ENCODE measurements around the gene ZCCHC24.

ZCCHC24 gene

DNA sequence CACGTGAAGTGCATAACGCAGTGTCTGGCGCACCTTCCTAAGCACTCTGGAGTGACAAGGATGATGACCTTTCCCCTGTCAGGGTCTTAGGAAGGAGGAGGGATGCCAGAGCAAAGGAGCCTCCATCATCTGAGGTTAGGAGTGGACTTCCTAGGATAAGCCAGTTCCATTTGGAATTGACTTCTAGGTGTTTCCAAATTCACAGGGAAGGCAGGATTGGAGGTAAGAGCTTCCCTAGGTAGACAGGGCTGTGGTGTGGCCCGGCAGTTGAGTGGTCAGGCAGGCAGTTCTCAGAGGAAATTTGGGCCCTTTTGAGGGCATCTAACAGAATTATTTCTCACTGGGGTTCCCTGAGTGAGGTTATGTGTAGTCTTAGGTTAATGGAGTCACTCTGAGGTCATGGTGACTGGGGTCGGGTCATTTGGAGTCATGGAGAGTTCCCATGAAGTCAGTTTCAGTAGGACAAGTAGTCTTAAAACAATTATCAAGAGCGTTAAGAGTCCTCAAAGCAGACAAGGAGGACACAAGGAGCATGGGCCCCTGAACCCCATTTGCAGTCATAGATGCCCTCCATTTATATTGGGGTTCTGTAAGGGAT lies 89.9 kb downstream of the ZCCHC24 start:
- DNase-seq: no peak

GRCh38 chr10:79354615-79355014 lies 90.8 kb downstream of the ZCCHC24 start:
- DNase-seq: no peak

GRCh38 chr10:79354141-79354540 lies 91.3 kb downstream of the ZCCHC24 start:
- no peak for DNase-seq

- no peak for DNase-seq
These were observed 91.7 kb downstream of the ZCCHC24 start for GRCh38 chr10:79353726-79354125.

GRCh38 chr10:79353000-79353406 lies 92.4 kb downstream of the ZCCHC24 start:
- DNase-seq: peak; percentile 43

DNA sequence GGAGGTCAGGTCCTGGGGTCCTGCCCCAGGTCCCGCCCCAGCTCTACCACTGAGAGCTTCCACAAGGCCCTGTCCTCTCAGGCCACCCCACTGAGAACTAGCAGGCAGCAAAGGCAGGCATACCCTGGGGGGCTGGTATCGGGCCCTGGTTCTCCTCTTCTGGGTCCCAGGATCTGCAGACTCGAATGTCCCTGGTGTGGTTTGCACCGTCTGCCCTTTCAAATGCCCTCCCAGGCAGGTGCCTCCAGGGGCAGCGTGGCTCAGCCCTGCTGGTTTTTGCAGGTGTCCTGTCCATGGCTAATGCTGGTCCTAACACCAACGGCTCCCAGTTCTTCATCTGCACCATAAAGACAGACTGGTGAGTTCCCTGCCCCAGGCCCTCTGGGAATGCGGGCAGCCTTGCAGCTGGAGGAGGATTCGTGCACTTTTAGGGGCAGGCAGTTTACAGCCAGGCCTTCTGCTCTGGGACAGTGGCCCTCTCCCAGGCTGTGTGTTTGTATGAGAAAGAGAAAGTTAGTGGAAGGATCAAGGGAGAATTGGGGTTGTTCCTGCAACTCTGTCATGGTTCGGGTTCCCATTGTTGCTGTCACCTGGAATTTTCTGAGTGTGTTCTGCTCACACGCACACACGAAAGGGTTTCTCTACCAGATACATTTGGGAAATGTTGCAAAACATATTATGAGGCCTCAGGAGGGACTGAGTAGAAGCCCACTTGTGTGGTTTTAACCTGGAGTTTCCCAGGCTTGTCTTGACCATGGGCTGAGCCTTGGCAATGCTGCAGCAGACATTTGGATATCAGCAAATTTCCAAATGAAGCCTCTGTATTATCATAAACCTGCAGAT lies 93.2 kb downstream of the ZCCHC24 start:
- DNase-seq: no peak

GRCh38 chr10:79351332-79351731 lies 94.1 kb downstream of the ZCCHC24 start:
- DNase-seq: no peak

DNA sequence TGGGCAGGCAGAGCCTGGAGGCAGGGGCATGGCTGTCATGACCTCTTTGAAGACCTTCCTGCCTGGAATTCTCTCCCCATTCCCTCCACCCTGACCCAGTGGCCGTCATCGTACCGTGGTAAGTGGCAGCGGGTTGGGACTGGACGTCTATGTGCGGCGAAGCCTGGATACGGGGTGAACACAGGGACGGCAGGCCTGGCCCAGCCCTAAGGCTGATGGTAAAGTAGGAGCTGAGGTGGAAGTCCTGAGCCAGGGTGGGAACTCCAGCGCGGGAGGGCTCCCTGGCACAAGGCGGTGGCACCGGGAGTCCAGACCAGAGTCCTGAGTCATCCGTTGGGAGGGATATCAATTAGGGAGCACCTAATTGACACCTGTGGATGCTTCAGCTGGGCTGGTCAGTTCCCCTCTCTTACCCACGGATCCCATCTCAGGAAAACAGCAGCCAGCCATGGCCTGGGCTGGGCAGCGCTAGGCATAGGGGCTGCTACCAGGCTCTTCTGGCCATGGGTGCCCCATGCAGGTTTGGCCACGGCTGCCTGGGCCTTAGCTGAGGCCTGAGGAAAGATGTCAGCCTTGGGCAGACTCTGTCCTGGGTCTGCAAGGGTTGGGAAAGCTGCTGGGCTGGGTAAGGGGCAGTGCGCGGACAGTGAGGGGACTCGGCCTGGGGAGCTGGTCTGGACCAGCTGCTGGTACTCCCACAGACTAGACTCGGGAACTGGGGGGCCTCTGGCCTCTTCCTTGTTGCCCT lies 94.8 kb downstream of the ZCCHC24 start:
- no peak for DNase-seq

GRCh38 chr10:79349766-79350406 lies 95.5 kb downstream of the ZCCHC24 start:
- no peak for DNase-seq

GRCh38 chr10:79349072-79349491 lies 96.3 kb downstream of the ZCCHC24 start:
- DNase-seq: no peak

- DNase-seq: no peak
These were observed 96.8 kb downstream of the ZCCHC24 start for GRCh38 chr10:79348640-79348988.

DNA sequence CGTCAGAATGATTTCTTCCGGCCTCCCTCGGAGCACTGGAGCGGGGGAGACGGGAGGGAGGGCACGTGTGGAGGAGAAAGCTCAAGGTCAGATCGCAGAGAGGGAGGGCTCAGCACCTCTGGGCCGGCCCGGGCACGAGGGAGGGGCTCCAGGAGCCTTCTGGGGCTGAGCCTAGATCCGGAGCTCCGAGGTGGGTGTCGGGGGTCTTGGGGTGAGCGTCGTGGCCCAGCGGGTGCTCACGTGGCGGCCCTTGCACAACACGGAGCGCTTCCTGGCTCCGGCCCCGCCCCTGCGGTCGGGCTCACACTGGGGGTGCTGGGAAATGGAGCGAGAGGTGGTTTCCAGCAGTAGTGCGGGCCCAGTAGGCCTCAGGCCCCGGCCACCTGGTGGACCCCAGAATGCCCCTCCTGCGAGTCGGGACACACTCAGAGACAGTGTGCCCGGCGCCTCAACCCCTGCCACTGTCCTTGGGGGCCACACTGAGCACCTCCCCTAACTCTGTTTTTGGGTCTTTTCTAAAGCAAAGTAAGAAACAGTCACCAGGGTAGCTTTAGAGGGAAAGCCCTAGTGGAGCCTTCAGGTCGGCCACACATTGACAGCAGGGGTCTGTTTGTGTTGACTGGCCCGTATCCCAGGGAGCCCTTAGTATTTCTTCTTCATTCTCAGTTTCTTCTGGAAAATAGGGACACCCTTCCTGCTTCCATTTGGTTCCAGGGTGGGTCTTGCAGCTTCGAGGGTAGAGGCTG lies 97.4 kb downstream of the ZCCHC24 start:
- peak; percentile 84 for DNase-seq

DNA sequence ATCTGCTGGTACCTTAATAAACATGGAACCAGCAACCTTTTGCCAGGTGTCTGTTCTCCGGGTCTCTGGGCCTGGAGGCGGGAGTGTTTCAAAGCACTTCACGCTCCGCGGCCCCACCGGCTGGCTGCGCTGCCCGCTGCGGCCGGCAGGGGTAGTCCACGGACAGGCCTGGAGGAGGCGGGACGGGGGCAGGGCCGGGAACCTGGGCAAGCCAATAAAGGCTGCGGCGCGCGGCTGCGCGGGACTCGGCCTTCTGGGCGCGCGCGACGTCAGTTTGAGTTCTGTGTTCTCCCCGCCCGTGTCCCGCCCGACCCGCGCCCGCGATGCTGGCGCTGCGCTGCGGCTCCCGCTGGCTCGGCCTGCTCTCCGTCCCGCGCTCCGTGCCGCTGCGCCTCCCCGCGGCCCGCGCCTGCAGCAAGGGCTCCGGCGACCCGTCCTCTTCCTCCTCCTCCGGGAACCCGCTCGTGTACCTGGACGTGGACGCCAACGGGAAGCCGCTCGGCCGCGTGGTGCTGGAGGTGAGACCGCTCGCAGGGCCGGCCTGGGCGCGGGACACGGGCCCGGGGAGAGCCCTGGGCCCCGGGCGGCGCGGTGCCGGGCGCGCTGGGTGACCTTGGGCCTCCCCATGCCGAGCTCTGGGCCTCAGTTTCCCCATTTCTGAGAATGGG lies 98.1 kb downstream of the ZCCHC24 start, which contains the start of gene PPIF:
PPIF (plus strand) TSS at position 244 of the 668 bp plus-strand sequence; CDS start at position 324, 80 bp downstream.
- DNase-seq: peak; percentile 92

DNA sequence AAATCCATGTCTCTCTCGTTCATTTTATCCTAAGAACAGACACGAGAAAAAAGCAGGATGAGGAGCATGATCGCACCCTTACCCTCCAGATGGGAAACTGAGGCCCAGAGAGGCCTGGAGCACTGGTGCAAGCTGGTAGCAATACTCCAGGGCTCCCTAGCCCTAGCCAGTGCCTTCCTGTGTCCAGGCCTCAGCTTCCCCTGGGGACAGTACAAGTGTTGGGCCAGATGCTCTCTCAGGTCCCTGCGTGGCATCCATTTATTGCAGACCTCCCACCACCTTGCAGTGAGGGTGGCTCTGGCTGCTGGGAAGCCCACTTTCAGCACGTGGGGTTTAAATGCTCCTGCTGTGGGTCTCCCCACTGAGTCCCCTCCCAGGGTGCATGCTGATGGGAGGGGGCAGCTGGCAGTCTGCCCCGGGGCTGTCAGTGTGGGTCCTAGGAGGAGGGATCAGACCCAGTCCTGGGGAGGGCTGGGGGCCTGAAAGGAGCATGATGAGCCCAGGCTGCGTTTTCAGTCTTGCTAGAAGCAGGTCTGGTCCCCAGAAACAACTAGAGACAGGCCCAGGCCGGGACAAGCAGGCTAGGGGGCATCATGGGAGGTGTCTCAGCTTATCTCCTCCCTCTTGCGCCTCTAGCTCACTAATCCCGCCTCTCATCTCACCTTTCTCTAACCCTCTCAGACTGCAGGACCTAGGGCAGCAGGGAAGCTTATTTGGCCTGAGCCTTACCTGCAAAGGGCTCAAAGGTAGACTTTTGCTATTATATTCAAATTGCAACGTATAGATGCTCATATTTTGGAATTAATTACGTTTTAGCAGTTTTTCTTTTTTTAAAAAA lies 98.8 kb downstream of the ZCCHC24 start:
- no peak for DNase-seq

- DNase-seq: no peak
These were observed 99.4 kb downstream of the ZCCHC24 start for GRCh38 chr10:79346012-79346340.

GRCh38 chr10:79345241-79346011 lies 100.0 kb downstream of the ZCCHC24 start:
- DNase-seq: no peak

- no peak for DNase-seq
These were observed 100.8 kb downstream of the ZCCHC24 start for GRCh38 chr10:79344502-79345195.

GRCh38 chr10:79342811-79343561 lies 102.4 kb downstream of the ZCCHC24 start:
- no peak for DNase-seq

DNA sequence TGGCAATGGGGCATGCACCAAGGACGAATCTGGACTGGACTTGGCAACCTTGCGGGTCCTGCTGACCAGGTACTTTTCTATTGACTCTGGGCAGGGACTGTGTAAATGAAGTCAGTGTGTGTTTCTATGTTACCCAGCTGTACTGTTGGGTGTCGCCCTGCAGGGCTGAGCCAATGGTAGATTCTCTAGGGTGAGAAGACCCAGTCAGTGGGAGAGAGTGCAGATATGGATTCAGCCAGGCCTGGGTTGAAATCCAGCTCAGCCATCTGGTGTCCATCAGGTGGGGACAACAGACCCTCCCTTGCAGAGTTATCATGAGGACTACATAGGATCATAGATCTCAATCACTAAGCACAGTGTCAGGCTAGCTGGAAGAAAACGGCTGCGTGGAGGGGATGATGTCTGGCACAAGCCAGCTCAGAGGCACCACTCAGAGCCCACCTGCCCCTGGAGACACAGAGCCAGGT lies 103.1 kb downstream of the ZCCHC24 start:
- DNase-seq: no peak

Data from CD4-positive, alpha-beta T cell treated with Interleukin-15 for 1 hour (primary cell).